Pancreas (tissue), 10 donors: Measurements from ENCODE around the gene VGLL4. TPM values are rescaled to one million over a fixed set of nuclear protein-coding genes. Genes with fewer than 3 reads are reported as not detected.
A peak's percentile ranks its signal among the peaks of the same experiment; 100 is the strongest.

Source experiments
- ATAC-seq, 4 donors: fragments of 200-7000 bp; cut with Tn5 transposase; one replicate each; pipeline versions ENCODE4 v1.8.0 to v1.9.1; 2020; ENCODE audit warnings: mild to moderate bottlenecking in 4 of 4, moderate library complexity in 4 of 4
- DNase-seq, 6 donors: peaks; one replicate each; pipeline ENCODE4 v3.0.0-alpha.2; 2020
- FAIRE-seq: peaks from 2 replicates; lab custom pipeline; 2012; peaks lifted over from hg19 to GRCh38; lab: Jason Lieb, UNC
- H3K27ac ChIP-seq, 4 donors: fragments of 200-600 bp; sonication (generic); 1 replicate in 3 of 4; 2 replicates in 1 of 4; pipeline versions ENCODE4 v1.5.0 to v1.8.0; 2020
- H3K27me3 ChIP-seq, 4 donors: fragments of 200-600 bp; one replicate each; pipeline ENCODE4 v1.8.0; 2021
- H3K36me3 ChIP-seq, 3 donors: fragments of 200-600 bp; sonication (generic) in 1 of 3; one replicate each; pipeline versions ENCODE4 v1.5.0 to v1.8.0; 2020 to 2021
- H3K4me1 ChIP-seq, 3 donors: fragments of 200-600 bp; one replicate each; pipeline ENCODE4 v1.8.0; 2021
- H3K4me3 ChIP-seq, 4 donors: fragments of 200-600 bp; sonication (generic) in 2 of 4; one replicate each; pipeline versions ENCODE4 v1.5.0 to v1.8.0; 2020 to 2021
- H3K9me3 ChIP-seq, 4 donors: fragments of 200-600 bp; one replicate each; pipeline ENCODE4 v1.8.0; 2021
- WGBS, 2 donors: extraction: QIAGEN DNeasy Blood & Tissue Kit; methylation state at CpG; one replicate each; pipeline ENCODE4 v1.1.7; 2013; 5-methylcytosine and 5-hydroxymethylcytosine counted together
- intact Hi-C, 3 donors: fragments of 100-400 bp; cut with DNase I; formaldehyde crosslinking; loops; one replicate each; pipeline versions ENCODE4 v1.11.1 to v1.14.2; 2022
- polyA plus RNA-seq, 2 donors: library from polyadenylated mRNA; stranded (reverse); fragments of 200-250 nt; gene quantifications; one replicate each; pipeline ENCODE4 v1.2.3, GENCODE V29; 2013
- total RNA-seq, 6 donors: library from RNA; stranded (reverse); fragmentation: NEBNext Ultra II Directional in 4 of 6; extraction: Animal tissue kit (Norgen Biotek cat#: 25700) in 4 of 6; gene quantifications; one replicate each; pipeline versions ENCODE4 v1.2.1 to v1.2.4, GENCODE V29; 2021 to 2023
- TF ChIP-seq, protein P1 (sequence below), 4 donors: fragments of 200-600 bp; sonication (generic) in 3 of 4; IDR thresholded peaks; one replicate each; pipeline versions ENCODE4 v1.5.0 to v1.8.0; 2021; ENCODE audit warnings: antibody characterized with exemption in 4 of 4
- donor health status: healthy with polysubstance abuse.
- donor health status: DM: no; HTN: no; CAD: no; lungs with moderate emphysema.
- donor health status: DM: no; HTN: no; CAD: no.
- donor health status: control.
- donor health status: control.
- donor health status: Bipolar disorder and iron deficiency.
- donor health status: DM: yes; HTN: yes; CAD: no.
- donor health status: DM: no; HTN: no; CAD: no.
- donor health status: DM: no; HTN: no; CAD: no.
- donor health status: DM: yes; HTN: yes; CAD: no.

VGLL4 gene
- total and polyA plus RNA-seq, 8 donors, result 17.3 to 47.8 (median 22.0) TPM

GRCh38 chr3:11555881-11556633, 87.7 kb downstream of the VGLL4 start:
- Histone ChIP-seq H3K4me1 (peaks cover 6 to 15% (median 12%) of the 10 kb centered on the region in 3 donors), H3K4me3 (no peak overlapping the region), H3K27me3 (no peaks in the 10 kb centered on the region), H3K9me3 (no peaks in the 10 kb centered on the region), H3K36me3 (no peaks in the 10 kb centered on the region), H3K27ac (no peak overlapping the region)
- TF ChIP-seq, protein P1, sequence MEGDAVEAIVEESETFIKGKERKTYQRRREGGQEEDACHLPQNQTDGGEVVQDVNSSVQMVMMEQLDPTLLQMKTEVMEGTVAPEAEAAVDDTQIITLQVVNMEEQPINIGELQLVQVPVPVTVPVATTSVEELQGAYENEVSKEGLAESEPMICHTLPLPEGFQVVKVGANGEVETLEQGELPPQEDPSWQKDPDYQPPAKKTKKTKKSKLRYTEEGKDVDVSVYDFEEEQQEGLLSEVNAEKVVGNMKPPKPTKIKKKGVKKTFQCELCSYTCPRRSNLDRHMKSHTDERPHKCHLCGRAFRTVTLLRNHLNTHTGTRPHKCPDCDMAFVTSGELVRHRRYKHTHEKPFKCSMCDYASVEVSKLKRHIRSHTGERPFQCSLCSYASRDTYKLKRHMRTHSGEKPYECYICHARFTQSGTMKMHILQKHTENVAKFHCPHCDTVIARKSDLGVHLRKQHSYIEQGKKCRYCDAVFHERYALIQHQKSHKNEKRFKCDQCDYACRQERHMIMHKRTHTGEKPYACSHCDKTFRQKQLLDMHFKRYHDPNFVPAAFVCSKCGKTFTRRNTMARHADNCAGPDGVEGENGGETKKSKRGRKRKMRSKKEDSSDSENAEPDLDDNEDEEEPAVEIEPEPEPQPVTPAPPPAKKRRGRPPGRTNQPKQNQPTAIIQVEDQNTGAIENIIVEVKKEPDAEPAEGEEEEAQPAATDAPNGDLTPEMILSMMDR (IDR thresholded peaks at IDR 0.05), result no peak
- DNase-seq, result peak in 1 of 6 donors; percentile 6
- 90 to 92% methylated on average over 23 of the region's 23 CpGs for WGBS, 2 donors
- no peak for FAIRE-seq
- intact Hi-C loops, result no loop called here
- no peak for ATAC-seq

- intact Hi-C loops, result no loop called here
- peak in 2 of 6 donors; percentile 8 to 55 for DNase-seq
- H3K27me3 ChIP-seq, result no peaks in the 10 kb centered on the region
- ATAC-seq, result no peak
- no peaks in the 10 kb centered on the region for H3K9me3 ChIP-seq
- H3K27ac ChIP-seq, result no peak overlapping the region
- H3K36me3 ChIP-seq, result no peaks in the 10 kb centered on the region
- TF ChIP-seq, protein P1 (IDR thresholded peaks at IDR 0.05), result no peak
- no peak overlapping the region for H3K4me3 ChIP-seq
- FAIRE-seq, result no peak
- 97 to 98% methylated on average over 13 of the region's 13 CpGs for WGBS, 2 donors
- peaks cover 6 to 15% (median 12%) of the 10 kb centered on the region in 3 donors for H3K4me1 ChIP-seq
These were observed 88.4 kb downstream of the VGLL4 start for GRCh38 chr3:11555211-11555782.

GRCh38 chr3:11554666-11555065, 89.0 kb downstream of the VGLL4 start:
- Histone ChIP-seq H3K4me3 (no peak overlapping the region), H3K27ac (peak overlapping the region in 1 of 4 donors; percentile 46), H3K36me3 (no peaks in the 10 kb centered on the region), H3K4me1 (peaks cover 6 to 15% (median 12%) of the 10 kb centered on the region in 3 donors), H3K27me3 (no peaks in the 10 kb centered on the region), H3K9me3 (no peaks in the 10 kb centered on the region)
- no peak for ATAC-seq
- TF ChIP-seq, protein P1 (IDR thresholded peaks at IDR 0.05), result no peak
- no peak for FAIRE-seq
- intact Hi-C loops, result no loop called here
- 91% methylated on average over 8 to 12 of the region's 12 CpGs for WGBS, 2 donors
- peak in 2 of 6 donors; percentile 12 to 48 for DNase-seq

GRCh38 chr3:11554236-11554610, 89.5 kb downstream of the VGLL4 start:
- Histone ChIP-seq H3K4me1 (peaks cover 6 to 15% (median 12%) of the 10 kb centered on the region in 3 donors), H3K36me3 (no peaks in the 10 kb centered on the region), H3K4me3 (no peak overlapping the region), H3K27me3 (no peaks in the 10 kb centered on the region), H3K9me3 (no peaks in the 10 kb centered on the region), H3K27ac (peak overlapping the region in 2 of 4 donors; percentile 46 to 63)
- FAIRE-seq, result no peak
- TF ChIP-seq, protein P1 (IDR thresholded peaks at IDR 0.05), result no peak
- DNase-seq, result peak in 2 of 6 donors; percentile 32 to 54
- intact Hi-C loops, result no loop called here
- WGBS, 2 donors, result 76 to 84% methylated on average over 3 of the region's 3 CpGs
- ATAC-seq, result peak; percentile 6 to 41 (median 32)
